ENCODE results near the gene C10orf67.

GRCh38 chr10:23174074-23174976 lies 170.3 kb downstream of the C10orf67 start:
- no peak for TF ChIP-seq POLR2AphosphoS5 (IDR thresholded peaks at IDR 0.05; ENCODE audit: low read depth, low read length)
- TF ChIP-seq CTCF (IDR thresholded peaks at IDR 0.05) = no peak
- no peak for TF ChIP-seq REST (IDR thresholded peaks at IDR 0.05; ENCODE audit: insufficient read depth in 1 of 2, low read depth in 2 of 2, low read length in 1 of 2)
- no peak for TF ChIP-seq SIN3A (IDR thresholded peaks at IDR 0.05; ENCODE audit: borderline replicate concordance, insufficient read depth, low read depth, low read length)
- no peak for TF ChIP-seq TCF7L2 (IDR thresholded peaks at IDR 0.05; ENCODE audit: low read depth, low read length)

All from Panc1 (cell line).